ENCODE measurements around the gene AP1G1. TPM values are rescaled to one million over a fixed set of nuclear protein-coding genes. Genes with fewer than 3 reads are reported as not detected.

AP1G1 gene
- total and polyA plus RNA-seq, 2 of the 4 experiments (the other 2 are of a cell fraction): 48.3 to 86.7 TPM

GRCh38 chr16:71748226-71748625, 60.4 kb downstream of the AP1G1 start:
- no peak overlapping the region for H3K27ac ChIP-seq (ENCODE audit: insufficient read depth, low read length)
- no peaks in the 10 kb centered on the region for H3K4me1 ChIP-seq (ENCODE audit: control insufficient read depth, insufficient read depth, low read length)
- no peaks in the 10 kb centered on the region for H3K9me3 ChIP-seq (ENCODE audit: control insufficient read depth, insufficient read depth, low read length)
- no TSS peak for BruUV-seq (replicated peaks)
- H2AK9ac ChIP-seq (replicated peaks; ENCODE audit: low read depth, low read length, poor library complexity): no peak overlapping the region
- no peak overlapping the region for H2BK120ac ChIP-seq (ENCODE audit: low read depth, low read length)
- WGBS, 2 experiments (ENCODE audit: extremely low coverage in 2 of 2, insufficient read length in 1 of 2): no CpG with 5 or more reads among the region's 4 CpGs
- peaks cover 50% of the 10 kb centered on the region for H3K36me3 ChIP-seq (ENCODE audit: control insufficient read depth, insufficient read depth, low read length)
- ChIA-PET CTCF (no interaction called here), POLR2A (ENCODE audit: unreplicated experiment) (no interaction called here)
- H2BK5ac ChIP-seq (ENCODE audit: low read depth, low read length, poor library complexity, severe bottlenecking): no peak overlapping the region
- H3K14ac ChIP-seq (replicated peaks; ENCODE audit: low read depth, low read length): no peak overlapping the region
- no peak for TF ChIP-seq NFE2L2 (IDR thresholded peaks at IDR 0.05; ENCODE audit: low read depth, low read length)
- no peak for TF ChIP-seq MXI1 (IDR thresholded peaks at IDR 0.05; ENCODE audit: borderline replicate concordance, low read depth, low read length)
- TF ChIP-seq CHD1 (IDR thresholded peaks at IDR 0.05; ENCODE audit: low read depth, low read length): no peak
- no peak for TF ChIP-seq USF2 (IDR thresholded peaks at IDR 0.05; ENCODE audit: low read depth, low read length)
- no peak for TF ChIP-seq ELK1 (IDR thresholded peaks at IDR 0.05; ENCODE audit: borderline replicate concordance, low read depth, low read length)
- no peak for TF ChIP-seq BHLHE40 (IDR thresholded peaks at IDR 0.05; ENCODE audit: low read depth, low read length)
- TF ChIP-seq RFX5 (IDR thresholded peaks at IDR 0.05; ENCODE audit: low read depth, low read length): no peak
- no peak for TF ChIP-seq CTCF (conservative IDR thresholded peaks at IDR 0.05; ENCODE audit: low read depth, low read length)
- no peak for TF ChIP-seq MAZ (IDR thresholded peaks at IDR 0.05; ENCODE audit: borderline replicate concordance, low read depth, low read length)
- TF ChIP-seq RCOR1 (IDR thresholded peaks at IDR 0.05; ENCODE audit: insufficient replicate concordance, low read length): no peak
- TF ChIP-seq POLR2A (IDR thresholded peaks at IDR 0.05; ENCODE audit: low read depth, low read length): no peak
- no peak for TF ChIP-seq SMC3 (IDR thresholded peaks at IDR 0.05; ENCODE audit: low read depth, low read length)
- H3K79me1 ChIP-seq (ENCODE audit: low read depth in 1 of 2, low read length in 2 of 2): peaks cover under 1 to 2% of the 10 kb centered on the region in 2 experiments; a peak in 2 of 4 replicates
- no peak overlapping the region for H3K4ac ChIP-seq (ENCODE audit: low read depth, low read length)
- in situ Hi-C loops (cut with MboI; ENCODE audit: low sequenced_read_pairs): no loop called here
- no peak overlapping the region for H3K18ac ChIP-seq (ENCODE audit: low read depth, low read length)
- no peak overlapping the region for H2BK20ac ChIP-seq (ENCODE audit: low read depth, low read length)
- intact Hi-C loops (cut with micrococcal nuclease): no loop called here
- H3K4me2 ChIP-seq (ENCODE audit: low read depth, low read length): no peak overlapping the region
- no peak overlapping the region for H2BK15ac ChIP-seq (ENCODE audit: low read depth, low read length)
- H4K8ac ChIP-seq (ENCODE audit: low read depth in 2 of 2, low read length in 2 of 2): no peak overlapping the region
- H4K91ac ChIP-seq (ENCODE audit: insufficient read depth, low read depth, low read length): no peak overlapping the region
- H3K4me3 ChIP-seq (ENCODE audit: insufficient read depth, low read depth, low read length): no peak overlapping the region
- no peak for DNase-seq
- H2AK5ac ChIP-seq (ENCODE audit: low read depth, low read length): no peak overlapping the region
- H3K23ac ChIP-seq (ENCODE audit: low read depth, low read length): no peak overlapping the region
- ATAC-seq (ENCODE audit: low read depth): no peak
- H2AFZ ChIP-seq (replicated peaks; ENCODE audit: low read length, poor library complexity): no peak overlapping the region
- H3K27me3 ChIP-seq (ENCODE audit: control insufficient read depth, insufficient read depth, low read length): no peaks in the 10 kb centered on the region
- H3K9ac ChIP-seq (ENCODE audit: low read depth, low read length): no peak overlapping the region
- H4K20me1 ChIP-seq (ENCODE audit: insufficient read depth, low read length): no peaks in the 10 kb centered on the region; the same call in 1 of the 2 replicates
- no peak overlapping the region for H4K5ac ChIP-seq (ENCODE audit: low read depth, low read length)
- dilution Hi-C loops (cut with HindIII; ENCODE audit: low sequenced_read_pairs, unreplicated experiment): no loop called here
- H3K56ac ChIP-seq (ENCODE audit: extremely low read depth, insufficient read depth, low read length): no peak overlapping the region
- H3K9me1 ChIP-seq (ENCODE audit: insufficient read depth, low read length): no peaks in the 10 kb centered on the region

All from IMR-90 (cell line).